B cell (primary cell): ENCODE data around the gene BDH1. TPM values are rescaled to one million over a fixed set of nuclear protein-coding genes. Genes with fewer than 3 reads are reported as not detected.

Source experiments
- ATAC-seq: fragments of 200-7000 bp; cut with Tn5 transposase; one replicate; pipeline ENCODE4 v1.10.0; 2021; ENCODE audit warnings: low read depth, mild to moderate bottlenecking, moderate number of reproducible peaks, moderate library complexity
- CTCF ChIA-PET: fragments of 350-600 bp; sonication (Branson Sonifier 250); formaldehyde crosslinking; loops from one replicate; lab custom pipeline; 2021; ENCODE audit warnings: antibody characterized with exemption, inconsistent platforms; lab: Charles Lee
- POLR2A ChIA-PET: fragments of 350-600 bp; sonication (Branson Sonifier 250); formaldehyde crosslinking; loops from one replicate; lab custom pipeline; 2021; ENCODE audit warnings: antibody characterized with exemption; lab: Charles Lee
- DNase-seq: peaks from one replicate; pipeline ENCODE4 v3.0.0; 2013
- H2AFZ ChIP-seq: 2 replicates; pipeline ENCODE4 v1.6.1; 2012; ENCODE audit warnings: mild to moderate bottlenecking, low read depth, low read length; ENCODE audit not compliant: insufficient read depth, poor library complexity, severe bottlenecking
- H3K27ac ChIP-seq, 2 donors: 1 replicate in 1 of 2; 2 replicates in 1 of 2; pipeline ENCODE4 v1.5.1; 2012 to 2013; ENCODE audit warnings: low read length in 2 of 2, mild to moderate bottlenecking in 2 of 2, moderate library complexity in 1 of 2
- H3K27me3 ChIP-seq, 4 experiments: fragments of 200-600 bp in 1 of 4; sonication (generic) in 1 of 4; replicated peaks in 1 of 4; 1 replicate in 2 of 4; 2 replicates in 2 of 4; pipeline versions ENCODE4 v1.6.1 to v1.7.0; 2013 to 2016; ENCODE audit warnings: low read length in 3 of 4, mild to moderate bottlenecking in 2 of 4, mixed read lengths in 1 of 4, moderate library complexity in 1 of 4; ENCODE audit not compliant: insufficient read depth in 4 of 4, control insufficient read depth in 3 of 4; ENCODE audit errors: control extremely low read depth in 1 of 4
- H3K36me3 ChIP-seq, 2 experiments: replicated peaks in 1 of 2; 1 replicate in 1 of 2; 2 replicates in 1 of 2; pipeline versions ENCODE4 v1.6.1 to v1.7.1; 2013; ENCODE audit warnings: low read length in 1 of 2; ENCODE audit not compliant: insufficient read depth in 2 of 2, control insufficient read depth in 1 of 2; ENCODE audit errors: control extremely low read depth in 1 of 2, extremely low read depth in 1 of 2
- H3K4me1 ChIP-seq, 2 donors: fragments of 200-600 bp in 1 of 2; sonication (generic) in 1 of 2; 1 replicate in 1 of 2; 2 replicates in 1 of 2; pipeline versions ENCODE4 v1.5.1 to v1.6.1; 2013 to 2017; ENCODE audit warnings: low read length in 2 of 2; ENCODE audit not compliant: control insufficient read depth in 2 of 2, insufficient read depth in 2 of 2
- H3K4me2 ChIP-seq: replicated peaks from 2 replicates; pipeline ENCODE3; 2012; ENCODE audit warnings: mild to moderate bottlenecking, low read depth, low read length; ENCODE audit not compliant: poor library complexity, severe bottlenecking
- H3K4me3 ChIP-seq, 5 experiments: fragments of 200-600 bp in 1 of 5; sonication (generic) in 1 of 5; 1 replicate in 3 of 5; 2 replicates in 2 of 5; pipeline versions ENCODE4 v1.5.1 to v1.7.0; 2011 to 2016; ENCODE audit warnings: low read length in 4 of 5, mild to moderate bottlenecking in 4 of 5, low read depth in 2 of 5, control low read depth in 1 of 5, moderate library complexity in 1 of 5; ENCODE audit not compliant: insufficient read depth in 1 of 5; ENCODE audit errors: control extremely low read depth in 1 of 5, extremely low read depth in 1 of 5
- H3K79me2 ChIP-seq: fragments of 200-600 bp; sonication (generic); one replicate; pipeline ENCODE4 v1.6.0; 2016; ENCODE audit warnings: low read length; ENCODE audit not compliant: control insufficient read depth, insufficient read depth
- H3K9ac ChIP-seq: fragments of 200-600 bp; sonication (generic); 2 replicates; pipeline ENCODE4 v1.6.1; 2017; ENCODE audit warnings: mild to moderate bottlenecking, low read length, moderate library complexity
- H3K9me3 ChIP-seq, 3 donors: one replicate each; pipeline versions ENCODE4 v1.6.1 to v1.7.1; 2013; ENCODE audit warnings: low read length in 2 of 3; ENCODE audit not compliant: control insufficient read depth in 2 of 3, insufficient read depth in 1 of 3; ENCODE audit errors: control extremely low read depth in 1 of 3
- H4K20me1 ChIP-seq: 2 replicates; pipeline ENCODE4 v1.6.0; 2012; ENCODE audit warnings: mild to moderate bottlenecking, low read length; ENCODE audit not compliant: insufficient read depth, control insufficient read depth, poor library complexity, severe bottlenecking
- H3K27ac Mint-ChIP-seq: one replicate; pipeline ENCODE4 v1.8.0; 2021; ENCODE audit warnings: mixed read lengths
- H3K27me3 Mint-ChIP-seq: one replicate; pipeline ENCODE4 v1.8.0; 2021; ENCODE audit warnings: mixed read lengths
- H3K4me1 Mint-ChIP-seq: one replicate; pipeline ENCODE4 v1.8.0; 2021; ENCODE audit warnings: mixed read lengths
- H3K4me3 Mint-ChIP-seq: one replicate; pipeline ENCODE4 v1.8.0; 2021; ENCODE audit warnings: mixed read lengths
- H3K9me3 Mint-ChIP-seq: one replicate; pipeline ENCODE4 v1.8.0; 2022; ENCODE audit warnings: mixed read lengths; ENCODE audit not compliant: insufficient read depth
- CTCF ChIP-seq: fragments of 200-600 bp; IDR thresholded peaks from one replicate; pipeline ENCODE4 v1.8.0; 2022; ENCODE audit warnings: antibody characterized with exemption, mild to moderate bottlenecking
- EZH2 ChIP-seq: IDR thresholded peaks from 2 replicates; pipeline ENCODE4 v1.6.1; 2012; ENCODE audit warnings: borderline replicate concordance, low read depth, mild to moderate bottlenecking, moderate library complexity, low read length; ENCODE audit not compliant: insufficient read depth, poor library complexity, severe bottlenecking
- WGBS: methylation state at CpG from one replicate; pipeline ENCODE4 v1.1.5; 2013; ENCODE audit warnings: missing lambda C conversion rate; ENCODE audit not compliant: insufficient coverage; 5-methylcytosine and 5-hydroxymethylcytosine counted together
- intact Hi-C: fragments of 100-400 bp; cut with micrococcal nuclease; formaldehyde crosslinking; loops from one replicate; pipeline ENCODE4 v1.10.0; 2022
- polyA plus RNA-seq: library from polyadenylated mRNA; depleted of rRNA; stranded (reverse); fragments of >200 nt; gene quantifications from 2 replicates; pipeline ENCODE4 v1.2.3, GENCODE V29; 2012
- total RNA-seq, 2 donors: library from RNA; stranded (reverse); fragments of 120-200 nt in 1 of 2; gene quantifications; 1 replicate in 1 of 2; 2 replicates in 1 of 2; pipeline versions ENCODE4 v1.2.3 to v1.2.4, GENCODE V29; 2013 to 2022

BDH1 gene
- total and polyA plus RNA-seq, 2 donors (not counting 1 experiment from before 2014, with no cell fraction given) = 21.1 to 59.3 TPM

DNA sequence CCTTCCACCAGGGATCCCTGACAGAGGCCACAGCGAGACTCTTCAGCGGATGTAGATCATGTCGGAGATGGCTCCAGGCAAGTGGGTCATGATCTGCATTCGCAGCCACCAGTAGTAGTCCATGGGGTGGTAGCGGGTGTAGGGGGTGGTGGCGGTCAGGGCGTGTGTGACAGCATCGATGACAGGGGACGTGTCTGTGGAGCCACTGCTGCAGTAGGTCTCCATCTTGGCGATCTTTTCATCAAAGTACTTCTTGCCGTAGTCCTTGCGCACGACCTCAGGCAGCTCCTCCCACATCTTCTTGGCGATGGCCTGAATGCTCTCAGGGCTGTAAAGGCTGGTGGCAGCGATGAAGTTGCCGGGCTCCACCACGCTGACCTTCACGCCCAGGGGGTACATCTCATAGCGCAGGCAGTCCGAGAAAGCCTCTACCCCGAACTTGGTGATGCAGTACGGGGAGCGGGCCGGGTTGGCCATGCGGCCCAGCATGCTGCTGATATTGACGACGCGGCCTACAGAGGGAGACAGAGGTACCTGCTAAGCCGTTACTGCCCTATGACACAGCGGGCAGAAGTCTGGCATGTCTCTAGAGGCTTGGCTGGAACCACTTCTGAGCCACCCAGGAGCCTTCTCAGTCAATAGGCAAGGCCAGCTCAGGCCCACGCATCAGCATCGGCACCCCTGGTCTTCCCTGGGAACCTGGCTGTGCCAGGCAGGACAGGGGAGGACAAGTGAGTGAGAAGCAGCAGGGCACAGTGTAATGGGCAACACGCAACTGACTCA is 43.7 kb downstream of the BDH1 start:
- H3K4me3 ChIP-seq = no peak overlapping the region
- WGBS = 97% methylated on average over 31 of the region's 33 CpGs
- Mint-ChIP-seq H3K4me3 (no peak overlapping the region), H3K9me3 (no peaks in the 10 kb centered on the region), H3K4me1 (peaks cover 11% of the 10 kb centered on the region), H3K27ac (no peak overlapping the region), H3K27me3 (no peaks in the 10 kb centered on the region)
- ChIA-PET CTCF (interaction anchor here (0.7 to 6.5 kb wide), 4 partner anchors 11 to 255 kb away, joined by 3 to 49 read pairs (median 7); no protein-coding TSS in a partner anchor), POLR2A (no interaction called here)
- no peak overlapping the region for H3K9ac ChIP-seq
- no peak overlapping the region for H3K4me2 ChIP-seq
- no peaks in the 10 kb centered on the region for H3K79me2 ChIP-seq
- H2AFZ ChIP-seq = no peak overlapping the region
- no peaks in the 10 kb centered on the region for H4K20me1 ChIP-seq
- ATAC-seq (no peak), DNase-seq (no peak)
- TF ChIP-seq CTCF = no peak
- no peak for TF ChIP-seq EZH2
- H3K36me3 ChIP-seq = peaks cover 0 to 13% of the 10 kb centered on the region in 2 experiments
- peaks cover 0 to 6% (median 3%) of the 10 kb centered on the region in 4 experiments for H3K27me3 ChIP-seq
- H3K9me3 ChIP-seq = peaks cover 0 to 6% (median 0%) of the 10 kb centered on the region in 3 donors
- peaks cover 10 to 15% of the 10 kb centered on the region in 2 donors for H3K4me1 ChIP-seq
- H3K27ac ChIP-seq = no peak overlapping the region
- intact Hi-C loops = loop anchor here (2.0 kb wide), 1 partner anchor 43 kb away; the partner anchor contains the start of gene BDH1

DNA sequence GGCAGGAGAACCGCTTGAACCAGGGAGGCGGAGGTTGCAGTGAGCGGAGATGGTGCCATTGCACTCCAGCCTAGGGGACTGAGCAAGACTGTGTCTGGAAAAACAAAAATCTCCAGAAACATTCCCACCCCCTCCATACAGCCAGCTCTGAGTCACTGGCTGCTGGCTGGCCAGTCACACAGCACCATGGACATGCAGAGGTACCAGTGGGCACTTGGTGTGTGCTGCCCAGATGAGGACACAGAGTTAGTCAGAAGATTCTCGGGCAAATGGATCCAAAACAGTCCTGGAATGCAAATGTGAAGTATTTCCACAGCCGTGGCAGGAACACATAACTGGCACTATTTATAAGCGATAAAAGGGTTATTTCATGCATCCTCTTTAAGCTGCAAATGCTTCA is 44.6 kb downstream of the BDH1 start:
- peaks cover 0 to 4% (median 0%) of the 10 kb centered on the region in 3 donors for H3K9me3 ChIP-seq
- H3K9ac ChIP-seq = no peak overlapping the region
- Mint-ChIP-seq H3K4me3 (no peak overlapping the region), H3K9me3 (no peaks in the 10 kb centered on the region), H3K27me3 (no peaks in the 10 kb centered on the region), H3K4me1 (peaks cover 4% of the 10 kb centered on the region), H3K27ac (no peak overlapping the region)
- ChIA-PET POLR2A (no interaction called here), CTCF (interaction anchor here (0.6 to 6.5 kb wide), 4 partner anchors 10 to 289 kb away, joined by 3 to 49 read pairs (median 11); no protein-coding TSS in a partner anchor)
- H3K4me3 ChIP-seq = no peak overlapping the region
- ATAC-seq (no peak), DNase-seq (no peak)
- intact Hi-C loops = loop anchor here (2.0 kb wide), 1 partner anchor 44 kb away; the partner anchor contains the start of gene BDH1
- no peaks in the 10 kb centered on the region for H3K79me2 ChIP-seq
- peaks cover 4 to 8% of the 10 kb centered on the region in 2 donors for H3K4me1 ChIP-seq
- H4K20me1 ChIP-seq = no peaks in the 10 kb centered on the region
- 100% methylated on average over 4 of the region's 6 CpGs for WGBS
- H3K36me3 ChIP-seq = peaks cover 0 to 13% of the 10 kb centered on the region in 2 experiments
- H3K27me3 ChIP-seq = peaks cover 0 to 6% (median 3%) of the 10 kb centered on the region in 4 experiments
- TF ChIP-seq CTCF (no peak), EZH2 (no peak)
- no peak overlapping the region for H3K27ac ChIP-seq
- H2AFZ ChIP-seq = no peak overlapping the region
- no peak overlapping the region for H3K4me2 ChIP-seq
